Cardiac fibroblast (primary cell): ENCODE measurements around the gene ID2.
A peak's percentile ranks its signal among the peaks of the same experiment; 100 is the strongest.

Source experiments
- DNase-seq, 2 donors: peaks; one replicate each; pipeline versions ENCODE4 v3.0.0 to v3.0.0-alpha.2; 2010; ENCODE audit warnings: low read depth in 2 of 2
- H3K4me3 ChIP-seq, 2 donors: replicated peaks in 1 of 2; 1 replicate in 1 of 2; 2 replicates in 1 of 2; pipeline ENCODE4 v1.5.1; 2011; ENCODE audit warnings: low read depth in 2 of 2, low read length in 2 of 2, mild to moderate bottlenecking in 2 of 2, moderate library complexity in 1 of 2
- CTCF ChIP-seq: IDR thresholded peaks from one replicate; pipeline ENCODE4 v1.5.1; 2011; ENCODE audit warnings: low read depth, mild to moderate bottlenecking, low read length, inconsistent platforms

ID2 gene

GRCh38 chr2:8729939-8730338 lies 48.1 kb downstream of the ID2 start:
- TF ChIP-seq CTCF: no peak
- DNase-seq: peak in 1 of 2 donors; percentile 6
- H3K4me3 ChIP-seq: no peak overlapping the region

GRCh38 chr2:8732601-8733000 lies 50.7 kb downstream of the ID2 start:
- no peak for DNase-seq
- TF ChIP-seq CTCF: no peak
- no peak overlapping the region for H3K4me3 ChIP-seq
